ENCODE data around the gene COL6A5.

The COL6A5 gene

DNA sequence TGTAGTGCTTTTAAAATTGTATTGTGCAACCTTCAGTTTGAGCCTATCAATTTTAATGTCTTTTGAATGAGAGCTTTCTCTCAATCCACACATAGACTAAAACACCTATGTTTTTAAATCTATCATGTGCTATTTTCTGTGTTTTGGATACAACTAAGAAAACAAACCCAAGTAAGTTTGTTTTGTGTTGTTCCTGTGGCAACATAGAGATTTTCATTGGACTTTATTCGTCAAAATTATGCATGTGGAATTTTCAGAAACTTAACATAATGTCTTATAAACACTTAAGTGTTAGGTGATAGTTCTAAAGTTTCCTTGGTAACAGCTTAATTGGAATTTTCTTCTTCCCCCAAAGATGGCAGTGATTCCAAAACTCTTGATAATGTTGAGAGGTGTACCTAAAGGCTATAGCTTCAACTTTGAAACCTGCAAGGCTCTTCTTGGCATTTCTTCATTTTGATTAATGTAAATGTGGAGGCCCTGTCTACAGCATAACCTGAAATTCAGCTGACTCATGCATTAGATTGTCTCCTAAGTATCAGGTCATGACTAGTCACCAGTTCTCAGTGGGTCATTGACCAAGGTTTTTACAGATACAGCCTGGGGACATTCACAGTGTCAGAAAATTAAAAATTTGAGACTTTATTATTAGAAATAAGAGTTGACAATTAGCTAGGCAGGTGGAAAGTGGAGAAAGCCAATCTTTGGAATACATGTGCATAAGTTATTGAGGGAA, 44.4 kb downstream of the COL6A5 start:
- Histone ChIP-seq H3K9ac (ENCODE audit: low read length) (no peak overlapping the region), H3K79me2 (ENCODE audit: insufficient read depth, low read length) (no peaks in the 10 kb centered on the region), H3K4me2 (ENCODE audit: low read depth, low read length, poor library complexity, severe bottlenecking) (no peak overlapping the region), H3K4me3 (ENCODE audit: insufficient read depth, low read length, poor library complexity, severe bottlenecking) (no peak overlapping the region), H3K9me3 (ENCODE audit: insufficient read depth, low read length) (no peaks in the 10 kb centered on the region), H3K27ac (ENCODE audit: low read depth, low read length) (no peak overlapping the region), H3K36me3 (ENCODE audit: low read length) (no peaks in the 10 kb centered on the region), H3K9me2 (replicated peaks; ENCODE audit: insufficient read depth, low read length) (no peaks in the 10 kb centered on the region), H2AFZ (ENCODE audit: low read depth, low read length, severe bottlenecking) (no peak overlapping the region), H4K20me1 (ENCODE audit: low read depth, low read length) (no peaks in the 10 kb centered on the region), H3K27me3 (ENCODE audit: low read length) (no peaks in the 10 kb centered on the region), H3F3A (ENCODE audit: insufficient read depth) (no peaks in the 10 kb centered on the region)
- TF ChIP-seq, protein P1, sequence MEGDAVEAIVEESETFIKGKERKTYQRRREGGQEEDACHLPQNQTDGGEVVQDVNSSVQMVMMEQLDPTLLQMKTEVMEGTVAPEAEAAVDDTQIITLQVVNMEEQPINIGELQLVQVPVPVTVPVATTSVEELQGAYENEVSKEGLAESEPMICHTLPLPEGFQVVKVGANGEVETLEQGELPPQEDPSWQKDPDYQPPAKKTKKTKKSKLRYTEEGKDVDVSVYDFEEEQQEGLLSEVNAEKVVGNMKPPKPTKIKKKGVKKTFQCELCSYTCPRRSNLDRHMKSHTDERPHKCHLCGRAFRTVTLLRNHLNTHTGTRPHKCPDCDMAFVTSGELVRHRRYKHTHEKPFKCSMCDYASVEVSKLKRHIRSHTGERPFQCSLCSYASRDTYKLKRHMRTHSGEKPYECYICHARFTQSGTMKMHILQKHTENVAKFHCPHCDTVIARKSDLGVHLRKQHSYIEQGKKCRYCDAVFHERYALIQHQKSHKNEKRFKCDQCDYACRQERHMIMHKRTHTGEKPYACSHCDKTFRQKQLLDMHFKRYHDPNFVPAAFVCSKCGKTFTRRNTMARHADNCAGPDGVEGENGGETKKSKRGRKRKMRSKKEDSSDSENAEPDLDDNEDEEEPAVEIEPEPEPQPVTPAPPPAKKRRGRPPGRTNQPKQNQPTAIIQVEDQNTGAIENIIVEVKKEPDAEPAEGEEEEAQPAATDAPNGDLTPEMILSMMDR (IDR thresholded peaks at IDR 0.05; ENCODE audit: insufficient read depth, low read length, poor library complexity, severe bottlenecking): no peak
- TF ChIP-seq EZH2phosphoT487 (conservative IDR thresholded peaks at IDR 0.05; ENCODE audit: low read length): no peak

DNA sequence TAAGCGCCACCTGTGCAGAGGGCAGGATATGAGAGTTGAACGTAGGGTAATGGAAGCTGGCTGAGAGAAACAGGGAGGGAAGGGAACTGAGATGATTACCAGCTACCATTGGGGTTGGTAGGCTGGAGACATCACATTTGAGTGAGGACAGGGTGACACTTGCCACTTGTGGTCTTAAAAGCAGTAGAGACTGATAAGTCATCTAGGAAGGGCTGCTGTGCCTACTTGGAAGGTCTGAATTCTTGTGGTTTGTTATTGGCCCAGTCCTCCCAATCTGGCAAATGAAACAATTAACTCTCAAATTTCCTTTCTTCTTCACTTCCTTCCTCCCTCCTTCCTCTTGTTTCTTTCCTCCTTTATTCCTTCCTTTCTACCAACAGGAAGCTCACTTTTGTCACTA, 46.8 kb downstream of the COL6A5 start:
- H3K9me2 ChIP-seq (replicated peaks; ENCODE audit: insufficient read depth, low read length): no peaks in the 10 kb centered on the region
- TF ChIP-seq EZH2phosphoT487 (conservative IDR thresholded peaks at IDR 0.05; ENCODE audit: low read length): no peak
- TF ChIP-seq, protein P1 (IDR thresholded peaks at IDR 0.05; ENCODE audit: insufficient read depth, low read length, poor library complexity, severe bottlenecking): no peak
- no peaks in the 10 kb centered on the region for H3K9me3 ChIP-seq (ENCODE audit: insufficient read depth, low read length)
- no peaks in the 10 kb centered on the region for H3K36me3 ChIP-seq (ENCODE audit: low read length)
- no peaks in the 10 kb centered on the region for H3K79me2 ChIP-seq (ENCODE audit: insufficient read depth, low read length)
- no peak overlapping the region for H3K9ac ChIP-seq (ENCODE audit: low read length)
- H3K27ac ChIP-seq (ENCODE audit: low read depth, low read length): no peak overlapping the region
- H3K27me3 ChIP-seq (ENCODE audit: low read length): no peaks in the 10 kb centered on the region
- no peak overlapping the region for H3K4me2 ChIP-seq (ENCODE audit: low read depth, low read length, poor library complexity, severe bottlenecking)
- H4K20me1 ChIP-seq (ENCODE audit: low read depth, low read length): no peaks in the 10 kb centered on the region
- H3K4me3 ChIP-seq (ENCODE audit: insufficient read depth, low read length, poor library complexity, severe bottlenecking): no peak overlapping the region
- no peak overlapping the region for H2AFZ ChIP-seq (ENCODE audit: low read depth, low read length, severe bottlenecking)
- H3F3A ChIP-seq (ENCODE audit: insufficient read depth): no peaks in the 10 kb centered on the region

DNA sequence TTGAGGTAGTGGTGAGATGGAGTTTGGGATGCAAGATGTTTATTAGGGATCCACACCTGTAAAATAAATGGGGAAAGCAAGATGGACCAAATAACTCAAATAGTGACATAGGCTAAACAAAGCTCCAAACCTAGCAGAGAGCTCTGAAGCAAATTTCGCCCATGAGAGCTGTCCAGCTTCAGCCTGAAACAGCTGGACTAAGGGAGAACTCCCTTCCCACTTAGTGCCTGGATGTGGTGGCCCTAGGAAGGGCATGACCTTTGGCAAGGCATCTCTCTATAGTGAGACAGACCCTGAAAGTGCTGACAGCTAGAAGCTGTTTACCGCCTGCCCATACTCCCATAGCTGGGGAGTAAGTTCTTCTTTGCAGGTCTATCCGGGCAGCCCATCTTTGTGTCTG, 48.1 kb downstream of the COL6A5 start:
- no peaks in the 10 kb centered on the region for H4K20me1 ChIP-seq (ENCODE audit: low read depth, low read length)
- no peak overlapping the region for H3K4me2 ChIP-seq (ENCODE audit: low read depth, low read length, poor library complexity, severe bottlenecking)
- no peak overlapping the region for H3K9ac ChIP-seq (ENCODE audit: low read length)
- no peaks in the 10 kb centered on the region for H3K27me3 ChIP-seq (ENCODE audit: low read length)
- H3K27ac ChIP-seq (ENCODE audit: low read depth, low read length): no peak overlapping the region
- TF ChIP-seq, protein P1 (IDR thresholded peaks at IDR 0.05; ENCODE audit: insufficient read depth, low read length, poor library complexity, severe bottlenecking): no peak
- no peak for TF ChIP-seq EZH2phosphoT487 (conservative IDR thresholded peaks at IDR 0.05; ENCODE audit: low read length)
- H2AFZ ChIP-seq (ENCODE audit: low read depth, low read length, severe bottlenecking): no peak overlapping the region
- H3K36me3 ChIP-seq (ENCODE audit: low read length): no peaks in the 10 kb centered on the region
- H3K79me2 ChIP-seq (ENCODE audit: insufficient read depth, low read length): no peaks in the 10 kb centered on the region
- H3K4me3 ChIP-seq (ENCODE audit: insufficient read depth, low read length, poor library complexity, severe bottlenecking): no peak overlapping the region
- H3K9me2 ChIP-seq (replicated peaks; ENCODE audit: insufficient read depth, low read length): no peaks in the 10 kb centered on the region
- no peaks in the 10 kb centered on the region for H3K9me3 ChIP-seq (ENCODE audit: insufficient read depth, low read length)
- H3F3A ChIP-seq (ENCODE audit: insufficient read depth): no peaks in the 10 kb centered on the region
